ENCODE measurements around the gene BRD4. TPM values are rescaled to one million over a fixed set of nuclear protein-coding genes. Genes with fewer than 3 reads are reported as not detected.
A peak's percentile ranks its signal among the peaks of the same experiment; 100 is the strongest.

Gene BRD4
- polyA plus RNA-seq, 3 donors: 3.7 to 19.2 (median 4.2) TPM

- H3K9ac ChIP-seq (ENCODE audit: insufficient read depth, low read length, poor library complexity, severe bottlenecking): peak overlapping the region; percentile 57
These were observed 109.3 kb downstream of the BRD4 start for GRCh38 chr19:15222738-15223648.

More at GRCh38 chr19:15222738-15223648, 109.3 kb downstream of the BRD4 start:
- DNase-seq: peak; percentile 87 to 92 (median 90)
- Histone ChIP-seq H3K4me3 (replicated peaks in 1 of 3; ENCODE audit: low read depth in 2 of 3, low read length in 3 of 3) (peak overlapping the region; percentile 46 to 76 (median 54)), H4K20me1 (ENCODE audit: insufficient read depth, low read length) (no peaks in the 10 kb centered on the region), H3K9me3 (replicated peaks in 1 of 2; ENCODE audit: control insufficient read depth in 1 of 2, insufficient read depth in 1 of 2, low read length in 2 of 2) (no peaks in the 10 kb centered on the region), H3K4me1 (ENCODE audit: control insufficient read depth in 1 of 2, insufficient read depth in 2 of 2, low read length in 2 of 2) (peaks cover 17 to 25% of the 10 kb centered on the region in 2 donors), H2AFZ (ENCODE audit: insufficient read depth, low read depth, low read length, poor library complexity, severe bottlenecking) (peak overlapping the region; percentile 83), H3K27ac (ENCODE audit: low read depth in 1 of 2, low read length in 2 of 2) (no peak overlapping the region), H3K27me3 (ENCODE audit: control insufficient read depth in 2 of 2, insufficient read depth in 2 of 2, low read length in 2 of 2) (peaks cover 0 to 8% of the 10 kb centered on the region in 2 donors), H3K36me3 (replicated peaks in 1 of 2; ENCODE audit: control insufficient read depth in 1 of 2, insufficient read depth in 2 of 2, low read length in 2 of 2) (no peaks in the 10 kb centered on the region), H3K4me2 (replicated peaks; ENCODE audit: extremely low read depth, low read length, poor library complexity, severe bottlenecking) (peak overlapping the region; percentile 92), H3K79me2 (ENCODE audit: insufficient read depth, low read length) (no peaks in the 10 kb centered on the region)
- H3K9me3 Mint-ChIP-seq: peaks cover 0 to 1% (median 0%) of the 10 kb centered on the region in 7 donors
- H3K27me3 Mint-ChIP-seq (ENCODE audit: low read depth in 3 of 3): peaks cover 20 to 48% (median 38%) of the 10 kb centered on the region in 3 donors
- intact Hi-C loops (cut with micrococcal nuclease): no loop called here
- no peak for TF ChIP-seq CTCF (IDR thresholded peaks at IDR 0.05)
- H3K4me3 Mint-ChIP-seq: peak overlapping the region; percentile 82 to 93
- 2% methylated on average over 46 of the region's 48 CpGs for WGBS (ENCODE audit: insufficient coverage)
- H3K36me3 Mint-ChIP-seq: peaks cover 0 to 4% of the 10 kb centered on the region in 2 donors
- H3K27ac Mint-ChIP-seq: peak overlapping the region in 5 of 7 donors; percentile 68 to 92 (median 82)
- peaks cover 25% of the 10 kb centered on the region for H3K4me1 Mint-ChIP-seq
